Uterus (tissue), 2 donors: ENCODE results near the gene HIVEP3.

Experiments used
- CTCF ChIP-seq, 4 experiments: fragments of 200-600 bp in 2 of 4; fragments of 450-650 bp in 2 of 4; sonication (generic) in 2 of 4; IDR thresholded peaks; one replicate each; pipeline ENCODE4 v1.5.1; 2016 to 2019; ENCODE audit warnings: antibody characterized with exemption in 4 of 4, mild to moderate bottlenecking in 2 of 4, moderate library complexity in 1 of 4
- POLR2A ChIP-seq, 2 donors: fragments of 450-650 bp; IDR thresholded peaks; one replicate each; pipeline ENCODE4 v1.6.1; 2016; ENCODE audit warnings: antibody characterized with exemption in 2 of 2, mild to moderate bottlenecking in 1 of 2, moderate library complexity in 1 of 2

DNA sequence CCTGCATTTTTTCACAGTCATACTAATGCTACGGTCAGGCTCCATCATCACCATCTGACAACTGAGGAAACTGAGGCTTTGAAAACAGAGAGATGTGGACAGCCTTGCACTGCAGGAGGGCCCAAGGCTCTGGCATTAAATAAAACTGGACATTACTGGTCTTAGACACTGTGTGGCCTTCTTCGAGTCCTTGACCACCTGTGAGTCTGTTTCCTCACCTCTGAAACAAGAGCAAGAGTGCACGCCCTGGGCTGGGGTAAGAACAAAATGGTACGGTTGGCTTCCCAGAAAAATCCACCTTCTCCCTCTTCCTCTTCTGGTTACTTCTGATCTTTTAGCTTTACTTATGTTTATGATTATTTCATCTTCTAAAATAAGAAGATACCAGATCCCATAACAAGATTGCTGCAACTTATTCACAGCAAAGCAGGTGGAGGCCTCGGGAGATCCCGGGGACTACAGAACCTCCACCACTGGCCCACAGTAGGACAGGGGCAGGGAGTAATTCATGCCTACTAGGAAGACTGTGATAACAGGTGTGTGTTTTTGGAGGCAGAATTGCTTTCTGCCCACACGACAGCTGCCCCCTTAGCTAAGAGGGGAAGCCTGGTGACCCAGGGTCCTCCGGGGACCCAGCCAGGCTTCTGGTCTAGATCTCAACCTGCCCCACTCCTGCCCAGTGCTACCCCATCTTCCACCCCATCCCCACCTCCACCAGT is 277.8 kb downstream of the HIVEP3 start:
- TF ChIP-seq POLR2A (IDR thresholded peaks at IDR 0.05) = no peak
- TF ChIP-seq CTCF (IDR thresholded peaks at IDR 0.05) = no peak
